DMS 273 (cell line): ENCODE results near the gene MAN1A2.
"Not testable (repeated sequence)": the region's sequence is repeated elsewhere in the genome, so short reads cannot be mapped to it uniquely, and the experiment has no call there.

Experiments used
- DNase-seq: peaks from one replicate; lab custom pipeline; 2025; ENCODE audit not compliant: unreplicated experiment; lab: John Stamatoyannopoulos, UW

Gene MAN1A2

GRCh38 chr1:117367046-117368025 is at the start of gene MAN1A2:
MAN1A2 (plus strand) TSS chr1:117367449; CDS start chr1:117368184, 735 bp downstream.
- DNase-seq: peak; percentile 93

GRCh38 chr1:117318011-117318410 is 49.2 kb upstream of the MAN1A2 start:
- no peak for DNase-seq

- peak; percentile 39 for DNase-seq
Measured at GRCh38 chr1:117318426-117318825, 48.8 kb upstream of the MAN1A2 start.

- DNase-seq: no peak
Measured at GRCh38 chr1:117320515-117320914, 46.7 kb upstream of the MAN1A2 start.

GRCh38 chr1:117321680-117322609 is 45.3 kb upstream of the MAN1A2 start:
- DNase-seq: no peak

GRCh38 chr1:117324357-117324756 is 42.9 kb upstream of the MAN1A2 start:
- DNase-seq: no peak

- not testable (repeated sequence) for DNase-seq
Measured at GRCh38 chr1:117326035-117326434, 41.2 kb upstream of the MAN1A2 start.

- no peak for DNase-seq
Measured at GRCh38 chr1:117327011-117327410, 40.2 kb upstream of the MAN1A2 start.

GRCh38 chr1:117335376-117336086 is 31.7 kb upstream of the MAN1A2 start:
- no peak for DNase-seq

- DNase-seq: peak; percentile 63
Measured at GRCh38 chr1:117336088-117336817, 31.0 kb upstream of the MAN1A2 start.

- DNase-seq: peak; percentile 71
Measured at GRCh38 chr1:117339866-117340700, 27.2 kb upstream of the MAN1A2 start.

- no peak for DNase-seq
Measured at GRCh38 chr1:117341123-117341522, 26.1 kb upstream of the MAN1A2 start.

- no peak for DNase-seq
Measured at GRCh38 chr1:117342397-117342796, 24.9 kb upstream of the MAN1A2 start.

GRCh38 chr1:117346206-117346928 is 20.9 kb upstream of the MAN1A2 start:
- no peak for DNase-seq

- no peak for DNase-seq
Measured at GRCh38 chr1:117347907-117348306, 19.3 kb upstream of the MAN1A2 start.

GRCh38 chr1:117352695-117353094 is 14.6 kb upstream of the MAN1A2 start:
- not testable (repeated sequence) for DNase-seq

GRCh38 chr1:117357833-117358603 is 9.2 kb upstream of the MAN1A2 start:
- not testable (repeated sequence) for DNase-seq

GRCh38 chr1:117358604-117358887 is 8.7 kb upstream of the MAN1A2 start:
- not testable (repeated sequence) for DNase-seq
